ENCODE results near the gene TMEM119.
"Not testable (repeated sequence)": the region's sequence is repeated elsewhere in the genome, so short reads cannot be mapped to it uniquely, and the experiment has no call there.

Gene TMEM119

GRCh38 chr12:108563136-108563803 is 34.6 kb downstream of the TMEM119 start:
- peak; percentile 38 for DNase-seq

GRCh38 chr12:108562348-108563135 is 35.3 kb downstream of the TMEM119 start, which contains the start of gene ISCU:
Gene ISCU (plus strand): TSS chr12:108562596. CDS start chr12:108562623, 27 bp downstream.
- DNase-seq = peak; percentile 89

- DNase-seq = no peak
Observed at GRCh38 chr12:108561852-108562347, 36.0 kb downstream of the TMEM119 start.

GRCh38 chr12:108560752-108561719 is 36.8 kb downstream of the TMEM119 start, which contains the start of gene SART3:
Gene SART3 (minus strand): TSS chr12:108561173. CDS start chr12:108561154, 19 bp downstream.
- peak; percentile 79 for DNase-seq

GRCh38 chr12:108560321-108560721 is 37.6 kb downstream of the TMEM119 start:
- DNase-seq = no peak

- DNase-seq = no peak
Observed at GRCh38 chr12:108559748-108560147, 38.1 kb downstream of the TMEM119 start.

GRCh38 chr12:108559007-108559655 is 38.8 kb downstream of the TMEM119 start:
- no peak for DNase-seq

- not testable (repeated sequence) for DNase-seq
Observed at GRCh38 chr12:108555383-108555782, 42.5 kb downstream of the TMEM119 start.

- DNase-seq = no peak
Observed at GRCh38 chr12:108553799-108554198, 44.1 kb downstream of the TMEM119 start.

GRCh38 chr12:108551535-108551934 is 46.3 kb downstream of the TMEM119 start:
- DNase-seq = no peak

GRCh38 chr12:108548954-108549521 is 48.8 kb downstream of the TMEM119 start:
- no peak for DNase-seq

GRCh38 chr12:108547686-108548085 is 50.2 kb downstream of the TMEM119 start:
- DNase-seq = no peak

- DNase-seq = no peak
Observed at GRCh38 chr12:108543652-108544051, 54.2 kb downstream of the TMEM119 start.

GRCh38 chr12:108542320-108542719 is 55.6 kb downstream of the TMEM119 start:
- DNase-seq = no peak
